Calu3 (cell line): ENCODE data around the gene NMRK1. TPM values are rescaled to one million over a fixed set of nuclear protein-coding genes. Genes with fewer than 3 reads are reported as not detected.

Experiments used
- BruUV-seq: library from RNA; stranded (reverse); fragments of 400-500 nt; replicated peaks from 2 replicates; lab custom pipeline; 2021; lab: Mats Ljungman, UMichigan
- CTCF ChIA-PET: fragments of 300-600 bp; sonication (Branson Sonifier 250); formaldehyde crosslinking; loops from one replicate; lab custom pipeline; 2022; ENCODE audit warnings: antibody characterized with exemption; lab: Charles Lee
- DNase-seq: peaks from one replicate; pipeline ENCODE4 v3.0.0; 2022
- H3K27ac Mint-ChIP-seq: one replicate; pipeline ENCODE4 v1.8.0; 2022; ENCODE audit warnings: mixed read lengths; ENCODE audit not compliant: unreplicated experiment
- H3K27me3 Mint-ChIP-seq: one replicate; pipeline ENCODE4 v1.8.0; 2022; ENCODE audit warnings: mixed read lengths; ENCODE audit not compliant: unreplicated experiment
- H3K36me3 Mint-ChIP-seq: one replicate; pipeline ENCODE4 v1.8.0; 2022; ENCODE audit warnings: mild to moderate bottlenecking, moderate library complexity, mixed read lengths; ENCODE audit not compliant: insufficient read depth, unreplicated experiment
- H3K4me1 Mint-ChIP-seq: one replicate; pipeline ENCODE4 v1.8.0; 2022; ENCODE audit warnings: mild to moderate bottlenecking, low read depth, mixed read lengths; ENCODE audit not compliant: unreplicated experiment
- H3K4me3 Mint-ChIP-seq: one replicate; pipeline ENCODE4 v1.8.0; 2022; ENCODE audit warnings: mild to moderate bottlenecking, low read depth, moderate library complexity, mixed read lengths; ENCODE audit not compliant: unreplicated experiment
- H3K9me3 Mint-ChIP-seq: one replicate; pipeline ENCODE4 v1.8.0; 2022; ENCODE audit warnings: low read depth, mixed read lengths; ENCODE audit not compliant: unreplicated experiment
- intact Hi-C: fragments of 100-400 bp; cut with micrococcal nuclease; formaldehyde crosslinking; loops from one replicate; pipeline ENCODE4 v1.10.0; 2022; ENCODE audit not compliant: unreplicated experiment
- total RNA-seq: library from RNA; stranded (reverse); gene quantifications from 2 replicates; pipeline ENCODE4 v1.2.3, GENCODE V29; 2022
- TF ChIP-seq, protein P1 (sequence below): fragments of 200-600 bp; IDR thresholded peaks from one replicate; pipeline ENCODE4 v1.8.0; 2022; ENCODE audit warnings: antibody characterized with exemption; ENCODE audit not compliant: unreplicated experiment

NMRK1 gene
- total RNA-seq, 1 experiment from 2014 or later: 12.4 TPM

DNA sequence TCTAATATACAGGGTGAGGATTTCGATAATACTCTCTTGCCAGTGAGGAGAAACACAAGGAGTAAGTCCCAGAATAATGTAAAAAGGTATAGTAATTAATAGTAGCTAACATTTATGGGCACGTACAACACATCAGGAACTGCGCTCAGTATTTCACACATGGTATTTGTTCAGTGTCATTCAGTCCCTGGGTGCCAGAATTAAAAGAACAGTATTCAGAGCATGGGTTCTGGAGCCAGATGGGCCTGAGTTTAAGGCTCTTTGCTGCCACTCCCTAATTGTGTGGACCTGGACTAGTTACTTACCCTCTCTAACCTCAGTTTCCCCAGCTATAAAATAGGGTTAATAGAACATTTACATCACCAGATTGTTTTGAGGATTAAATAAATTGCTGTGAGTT lies 16.7 kb upstream of the NMRK1 start:
- no peaks in the 10 kb centered on the region for H3K36me3 Mint-ChIP-seq
- no peak overlapping the region for H3K4me3 Mint-ChIP-seq
- no peak for DNase-seq
- TF ChIP-seq, protein P1, sequence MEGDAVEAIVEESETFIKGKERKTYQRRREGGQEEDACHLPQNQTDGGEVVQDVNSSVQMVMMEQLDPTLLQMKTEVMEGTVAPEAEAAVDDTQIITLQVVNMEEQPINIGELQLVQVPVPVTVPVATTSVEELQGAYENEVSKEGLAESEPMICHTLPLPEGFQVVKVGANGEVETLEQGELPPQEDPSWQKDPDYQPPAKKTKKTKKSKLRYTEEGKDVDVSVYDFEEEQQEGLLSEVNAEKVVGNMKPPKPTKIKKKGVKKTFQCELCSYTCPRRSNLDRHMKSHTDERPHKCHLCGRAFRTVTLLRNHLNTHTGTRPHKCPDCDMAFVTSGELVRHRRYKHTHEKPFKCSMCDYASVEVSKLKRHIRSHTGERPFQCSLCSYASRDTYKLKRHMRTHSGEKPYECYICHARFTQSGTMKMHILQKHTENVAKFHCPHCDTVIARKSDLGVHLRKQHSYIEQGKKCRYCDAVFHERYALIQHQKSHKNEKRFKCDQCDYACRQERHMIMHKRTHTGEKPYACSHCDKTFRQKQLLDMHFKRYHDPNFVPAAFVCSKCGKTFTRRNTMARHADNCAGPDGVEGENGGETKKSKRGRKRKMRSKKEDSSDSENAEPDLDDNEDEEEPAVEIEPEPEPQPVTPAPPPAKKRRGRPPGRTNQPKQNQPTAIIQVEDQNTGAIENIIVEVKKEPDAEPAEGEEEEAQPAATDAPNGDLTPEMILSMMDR: no peak
- intact Hi-C loops: no loop called here
- H3K27ac Mint-ChIP-seq: no peak overlapping the region
- no TSS peak for BruUV-seq
- H3K27me3 Mint-ChIP-seq: no peaks in the 10 kb centered on the region
- CTCF ChIA-PET: no interaction called here
- H3K9me3 Mint-ChIP-seq: no peaks in the 10 kb centered on the region
- H3K4me1 Mint-ChIP-seq: no peaks in the 10 kb centered on the region

DNA sequence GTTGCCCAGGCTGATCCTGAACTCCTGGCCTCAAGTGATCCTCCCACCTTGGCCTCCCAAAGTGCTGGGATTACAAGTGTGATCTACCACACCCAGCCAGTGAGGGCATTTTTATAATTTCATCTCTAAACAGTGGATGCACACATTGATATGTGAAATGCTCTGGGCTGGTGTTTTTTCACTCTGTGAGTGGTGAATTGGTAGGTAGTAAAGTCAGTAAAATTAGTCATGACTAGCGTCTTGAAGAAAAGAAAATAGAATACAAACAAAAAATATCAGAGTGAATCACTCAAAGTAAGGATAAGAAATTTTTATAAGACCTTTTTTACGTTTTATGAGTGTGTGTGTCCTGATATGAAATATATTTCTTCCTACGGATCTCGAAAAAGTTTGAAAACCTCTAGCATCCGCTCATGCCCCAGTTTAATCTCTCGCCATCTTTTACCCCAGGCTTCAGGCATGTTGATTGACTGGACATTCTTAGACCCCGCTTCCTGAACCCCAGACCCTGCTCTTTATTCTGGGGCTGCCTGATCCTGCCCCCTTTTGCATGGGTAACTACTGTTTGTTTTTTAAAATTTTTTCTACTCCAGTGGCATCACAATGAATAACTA lies 14.3 kb upstream of the NMRK1 start:
- H3K27me3 Mint-ChIP-seq: no peaks in the 10 kb centered on the region
- no peak for DNase-seq
- intact Hi-C loops: no loop called here
- no peak overlapping the region for H3K27ac Mint-ChIP-seq
- BruUV-seq: no TSS peak
- TF ChIP-seq, protein P1: no peak
- no peaks in the 10 kb centered on the region for H3K4me1 Mint-ChIP-seq
- no peaks in the 10 kb centered on the region for H3K9me3 Mint-ChIP-seq
- CTCF ChIA-PET: no interaction called here
- H3K36me3 Mint-ChIP-seq: no peaks in the 10 kb centered on the region
- H3K4me3 Mint-ChIP-seq: no peak overlapping the region

DNA sequence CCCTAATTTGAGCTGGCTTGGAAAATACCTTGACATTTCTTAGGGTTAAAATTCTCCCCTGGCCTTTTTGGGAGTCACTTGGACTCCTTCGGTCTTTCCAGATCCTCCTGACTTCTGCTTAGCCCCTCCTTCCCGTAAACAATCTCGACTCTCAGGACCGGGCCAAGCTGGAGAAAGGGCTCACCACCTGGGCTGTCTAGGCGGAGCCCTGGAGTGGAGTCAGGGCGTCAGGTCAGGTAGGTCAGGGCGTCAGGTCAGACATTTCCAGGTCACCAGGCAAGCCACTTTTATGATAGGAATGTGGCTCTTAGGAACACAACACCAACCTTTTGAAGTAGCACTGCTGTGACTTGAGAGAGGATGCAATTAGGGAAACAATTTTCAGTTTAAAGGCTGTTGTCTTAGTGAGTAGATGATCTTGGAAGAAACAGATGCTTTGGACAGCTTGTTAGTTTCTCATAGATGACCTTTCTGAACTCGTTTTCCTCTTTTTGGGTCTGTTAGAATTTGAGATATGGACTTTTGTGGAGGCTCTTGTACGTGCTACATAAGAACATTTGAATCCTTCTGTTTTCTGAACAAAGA lies 13.1 kb upstream of the NMRK1 start:
- H3K36me3 Mint-ChIP-seq: no peaks in the 10 kb centered on the region
- no peak for DNase-seq
- BruUV-seq: no TSS peak
- H3K27ac Mint-ChIP-seq: no peak overlapping the region
- TF ChIP-seq, protein P1: no peak
- no peaks in the 10 kb centered on the region for H3K4me1 Mint-ChIP-seq
- no peaks in the 10 kb centered on the region for H3K9me3 Mint-ChIP-seq
- CTCF ChIA-PET: no interaction called here
- no peaks in the 10 kb centered on the region for H3K27me3 Mint-ChIP-seq
- no peak overlapping the region for H3K4me3 Mint-ChIP-seq
- intact Hi-C loops: no loop called here

DNA sequence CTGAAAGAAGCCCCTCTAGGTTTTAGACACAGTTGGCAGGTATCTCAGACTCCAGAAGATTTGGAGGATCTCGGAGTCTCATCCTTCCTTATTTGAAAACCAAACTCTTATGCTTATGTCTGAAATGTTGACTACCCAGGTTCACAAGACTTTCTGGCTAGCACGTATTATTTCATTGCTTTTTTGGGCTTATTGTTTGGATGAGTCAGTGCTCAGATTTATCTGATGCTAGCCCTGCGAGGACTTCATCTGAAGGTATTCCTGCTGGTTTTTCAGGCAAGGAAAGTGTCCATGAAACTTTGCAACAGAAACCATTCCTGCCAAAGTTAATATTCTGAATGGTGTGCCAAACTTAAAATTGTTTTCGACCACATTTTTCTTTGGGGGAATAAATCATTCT lies 8.8 kb upstream of the NMRK1 start:
- DNase-seq: no peak
- H3K36me3 Mint-ChIP-seq: no peaks in the 10 kb centered on the region
- H3K4me3 Mint-ChIP-seq: no peak overlapping the region
- CTCF ChIA-PET: no interaction called here
- no peaks in the 10 kb centered on the region for H3K4me1 Mint-ChIP-seq
- no peaks in the 10 kb centered on the region for H3K9me3 Mint-ChIP-seq
- no peak overlapping the region for H3K27ac Mint-ChIP-seq
- no TSS peak for BruUV-seq
- intact Hi-C loops: no loop called here
- TF ChIP-seq, protein P1: no peak
- H3K27me3 Mint-ChIP-seq: no peaks in the 10 kb centered on the region
